Heart left ventricle (tissue), 16 donors: ENCODE results near the gene YWHAQ. TPM values are rescaled to one million over a fixed set of nuclear protein-coding genes. Genes with fewer than 3 reads are reported as not detected.

Source experiments
- ATAC-seq, 4 donors: fragments of 200-7000 bp; cut with Tn5 transposase; one replicate each; pipeline ENCODE4 v1.9.1; 2020 to 2022; ENCODE audit warnings: moderate library complexity in 4 of 4, mild to moderate bottlenecking in 3 of 4, moderate number of reproducible peaks in 1 of 4
- DNase-seq, 5 donors: peaks; one replicate each; pipeline ENCODE4 v3.0.0-alpha.2; 2020
- H3K27ac ChIP-seq, 12 donors: fragments of 200-600 bp; sonication (generic) in 4 of 12; one replicate each; pipeline versions ENCODE4 v1.5.0 to v1.8.0; 2016 to 2022; ENCODE audit warnings: mild to moderate bottlenecking in 2 of 12
- H3K27me3 ChIP-seq, 9 donors: fragments of 200-600 bp; sonication (generic) in 2 of 9; one replicate each; pipeline versions ENCODE4 v1.5.1 to v1.8.0; 2016 to 2022; ENCODE audit warnings: mild to moderate bottlenecking in 3 of 9
- H3K36me3 ChIP-seq, 9 donors: fragments of 200-600 bp; sonication (generic) in 2 of 9; one replicate each; pipeline versions ENCODE4 v1.5.0 to v1.8.0; 2018 to 2022; ENCODE audit warnings: mild to moderate bottlenecking in 2 of 9
- H3K4me1 ChIP-seq, 12 donors: fragments of 200-600 bp; sonication (generic) in 4 of 12; one replicate each; pipeline versions ENCODE4 v1.5.0 to v1.8.0; 2016 to 2022; ENCODE audit warnings: mild to moderate bottlenecking in 3 of 12
- H3K4me3 ChIP-seq, 12 donors: fragments of 200-600 bp; sonication (generic) in 4 of 12; one replicate each; pipeline versions ENCODE4 v1.5.0 to v1.8.0; 2017 to 2022; ENCODE audit warnings: mild to moderate bottlenecking in 9 of 12, moderate library complexity in 4 of 12
- H3K9me3 ChIP-seq, 12 donors: fragments of 200-600 bp; sonication (generic) in 4 of 12; one replicate each; pipeline versions ENCODE4 v1.5.0 to v1.8.0; 2016 to 2022; ENCODE audit warnings: mild to moderate bottlenecking in 1 of 12
- CTCF ChIP-seq, 12 donors: fragments of 200-600 bp; sonication (generic) in 4 of 12; IDR thresholded peaks; one replicate each; pipeline versions ENCODE4 v1.5.0 to v1.8.0; 2018 to 2022; ENCODE audit warnings: antibody characterized with exemption in 12 of 12, mild to moderate bottlenecking in 5 of 12
- POLR2A ChIP-seq, 2 donors: fragments of 450-650 bp; IDR thresholded peaks; one replicate each; pipeline ENCODE4 v1.6.1; 2017; ENCODE audit warnings: antibody characterized with exemption in 2 of 2, mild to moderate bottlenecking in 2 of 2, moderate library complexity in 2 of 2
- WGBS, 4 donors: extraction: QIAGEN DNeasy Blood & Tissue Kit in 2 of 4; methylation state at CpG; one replicate each; pipeline versions ENCODE4 v1.1.5 to v1.1.7; 2013 to 2018; 5-methylcytosine and 5-hydroxymethylcytosine counted together
- intact Hi-C, 10 donors: fragments of 100-400 bp; cut with DNase I; formaldehyde crosslinking; loops; one replicate each; pipeline versions ENCODE4 v1.11.1 to v1.14.2; 2022
- polyA plus RNA-seq, 2 donors: library from polyadenylated mRNA; stranded (reverse); fragments of 200-250 nt; gene quantifications; one replicate each; pipeline ENCODE4 v1.2.3, GENCODE V29; 2013
- total RNA-seq, 9 donors: library from RNA; depleted of rRNA in 2 of 9; stranded (reverse); fragments of >200 nt in 2 of 9; fragmentation: NEBNext Ultra II Directional in 3 of 9; extraction: Animal tissue kit (Norgen Biotek cat#: 25700) in 3 of 9; gene quantifications; one replicate each; pipeline versions ENCODE4 v1.1.0 to v1.2.4, GENCODE V29; 2016 to 2023
- donor health status: ischemic (EF 13 %, LVEDD 7.1; RV severe dilation, severe dysfunction).
- donor health status: healthy with polysubstance abuse.
- donor health status: DM: no; HTN: yes; CAD: no.
- donor health status: DM: no; HTN: no; CAD: no.
- donor health status: ischemic (EF 25% LVEDD 6.9; RV normal size, moderate dysfunction).
- donor health status: ischemic (EF 25% LVEDD 5.7; RV mildly dilated, moderate dysfunction).
- donor health status: healthy.
- donor health status: DM: yes; HTN: yes; CAD: no.
- donor health status: ischemic (EF 35%, LVEDD 5.7; RV mildly dilated, moderate dysfunction).
- donor health status: nonischemic (EF 11% LVEDD 7.7; RV severe dilation, severe dysfunction).
- donor health status: DM: yes; HTN: yes; CAD: no.
- donor health status: PGD.
- donor health status: ischemic (EF 29% LVEDD 5.4; RV normal size, mild dysfunction).
- donor health status: nonischemic (EF 23%, LVEDD 6.1; RV moderate dilation, normal function).

Gene YWHAQ
- total and polyA plus RNA-seq, 11 donors: 91.0 to 310 (median 213) TPM

GRCh38 chr2:9664365-9664764 is 33.6 kb upstream of the YWHAQ start:
- Histone ChIP-seq H3K36me3 (no peaks in the 10 kb centered on the region), H3K4me3 (no peak overlapping the region), H3K9me3 (no peaks in the 10 kb centered on the region), H3K4me1 (peaks cover 0 to 20% (median 1%) of the 10 kb centered on the region in 12 donors), H3K27ac (no peak overlapping the region), H3K27me3 (no peaks in the 10 kb centered on the region)
- ATAC-seq: no peak
- intact Hi-C loops: no loop called here
- DNase-seq: no peak
- WGBS, 4 donors: 90 to 95% (median 92%) methylated on average over 3 of the region's 3 CpGs
- TF ChIP-seq POLR2A (IDR thresholded peaks at IDR 0.05): no peak
- TF ChIP-seq CTCF (IDR thresholded peaks at IDR 0.05): no peak

GRCh38 chr2:9663008-9663879 is 32.4 kb upstream of the YWHAQ start:
- Histone ChIP-seq H3K4me3 (no peak overlapping the region), H3K27ac (no peak overlapping the region), H3K9me3 (no peaks in the 10 kb centered on the region), H3K36me3 (no peaks in the 10 kb centered on the region), H3K27me3 (no peaks in the 10 kb centered on the region), H3K4me1 (peaks cover 0 to 17% (median 1%) of the 10 kb centered on the region in 12 donors)
- TF ChIP-seq CTCF (IDR thresholded peaks at IDR 0.05) (no peak), POLR2A (IDR thresholded peaks at IDR 0.05) (no peak)
- DNase-seq (no peak), ATAC-seq (no peak)
- WGBS, 4 donors: 79 to 84% (median 81%) methylated on average over 7 of the region's 7 CpGs
- intact Hi-C loops: no loop called here

GRCh38 chr2:9661261-9661660 is 30.5 kb upstream of the YWHAQ start:
- intact Hi-C loops: no loop called here
- H3K27me3 ChIP-seq: no peaks in the 10 kb centered on the region
- no peak overlapping the region for H3K4me3 ChIP-seq
- no peak for ATAC-seq
- no peak for DNase-seq
- H3K36me3 ChIP-seq: no peaks in the 10 kb centered on the region
- H3K4me1 ChIP-seq: peaks cover 0 to 9% (median 1%) of the 10 kb centered on the region in 12 donors
- TF ChIP-seq POLR2A (IDR thresholded peaks at IDR 0.05) (no peak), CTCF (IDR thresholded peaks at IDR 0.05) (no peak)
- H3K27ac ChIP-seq: no peak overlapping the region
- WGBS, 4 donors: 71 to 92% (median 82%) methylated on average over 5 to 8 of the region's 8 CpGs
- no peaks in the 10 kb centered on the region for H3K9me3 ChIP-seq

GRCh38 chr2:9660781-9661180 is 30.0 kb upstream of the YWHAQ start:
- DNase-seq (no peak), ATAC-seq (no peak)
- no peak for TF ChIP-seq POLR2A (IDR thresholded peaks at IDR 0.05)
- no peak for TF ChIP-seq CTCF (IDR thresholded peaks at IDR 0.05)
- Histone ChIP-seq H3K27me3 (no peaks in the 10 kb centered on the region), H3K4me1 (peaks cover 0 to 9% (median 3%) of the 10 kb centered on the region in 12 donors), H3K4me3 (no peak overlapping the region), H3K36me3 (no peaks in the 10 kb centered on the region), H3K9me3 (no peaks in the 10 kb centered on the region), H3K27ac (no peak overlapping the region)
- intact Hi-C loops: no loop called here
- WGBS, 4 donors: 76 to 87% (median 86%) methylated on average over 7 of the region's 7 CpGs
